Measurements from ENCODE around the gene CBFA2T3. TPM values are rescaled to one million over a fixed set of nuclear protein-coding genes. Genes with fewer than 3 reads are reported as not detected.

The CBFA2T3 gene
- total RNA-seq, 1 donor from 2014 or later, result 10.1 TPM

DNA sequence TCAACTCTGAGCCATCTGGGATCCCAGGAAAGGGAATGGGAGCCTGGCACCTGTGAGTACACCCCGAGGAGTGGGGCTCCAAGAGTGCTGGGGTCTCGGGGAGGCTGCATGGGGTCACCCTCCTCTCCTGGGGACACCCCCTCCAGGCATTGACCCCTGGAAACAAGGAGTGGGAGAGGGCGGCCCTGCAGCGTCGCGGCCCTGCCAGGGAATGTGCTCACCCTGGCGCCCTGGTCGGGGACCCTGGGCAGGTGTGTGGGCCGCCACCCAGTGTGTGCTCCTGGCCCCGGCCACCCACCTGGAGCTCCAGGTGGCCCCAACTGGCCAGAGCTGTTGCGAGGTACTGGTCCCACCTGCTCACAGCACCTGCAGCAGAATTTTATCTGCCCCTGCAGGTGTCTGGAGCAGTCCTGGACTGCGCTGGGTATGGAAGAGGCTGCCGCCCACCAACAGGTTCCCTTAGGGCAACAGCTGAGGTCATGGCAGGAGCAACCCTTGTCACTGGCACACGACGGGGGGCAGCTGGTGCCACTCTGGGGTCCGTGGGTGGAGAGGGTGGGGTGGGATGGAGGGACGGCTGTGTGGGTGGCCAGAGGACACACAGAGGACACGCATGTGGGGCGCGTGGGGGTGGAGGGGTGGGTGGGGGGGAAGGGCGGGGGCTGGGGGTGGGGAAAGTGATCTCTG lies 105.1 kb downstream of the CBFA2T3 start:
- peaks cover 4% of the 10 kb centered on the region for H3K27me3 Mint-ChIP-seq (ENCODE audit: low read depth)

DNA sequence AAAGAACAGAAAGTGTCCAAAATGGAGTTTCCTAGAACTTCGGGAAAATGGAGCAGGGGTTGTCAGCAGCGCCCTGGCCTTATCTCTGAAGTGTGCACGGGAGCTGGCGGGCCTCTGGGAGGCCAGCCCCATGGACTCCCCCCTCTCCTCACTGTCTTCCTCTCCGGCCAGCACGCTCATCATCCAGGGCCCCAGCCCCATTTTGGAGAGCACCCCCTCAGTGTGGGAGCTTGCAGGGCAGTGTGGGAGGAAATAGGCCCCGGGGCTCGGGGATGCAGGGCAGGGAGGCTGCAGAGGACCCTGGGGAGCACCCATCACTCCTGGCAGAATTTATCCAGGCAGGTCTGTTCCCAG lies 105.7 kb downstream of the CBFA2T3 start:
- Mint-ChIP-seq H3K27ac (peak overlapping the region; percentile 54), H3K4me1 (peaks cover 8% of the 10 kb centered on the region), H3K36me3 (no peaks in the 10 kb centered on the region), H3K4me3 (no peak overlapping the region), H3K9me3 (no peaks in the 10 kb centered on the region), H3K27me3 (ENCODE audit: low read depth) (peaks cover 4% of the 10 kb centered on the region)
- no peak for DNase-seq (ENCODE audit: low spot score in 2 of 2, unreplicated experiment in 2 of 2)
- no peak for TF ChIP-seq CTCF (IDR thresholded peaks at IDR 0.05; ENCODE audit: unreplicated experiment)

More for the DNA sequence above, 105.1 kb downstream of the CBFA2T3 start:
- H3K36me3 Mint-ChIP-seq, result no peaks in the 10 kb centered on the region
- no peaks in the 10 kb centered on the region for H3K9me3 Mint-ChIP-seq
- H3K4me1 Mint-ChIP-seq, result peaks cover 8% of the 10 kb centered on the region
- H3K4me3 Mint-ChIP-seq, result no peak overlapping the region
- H3K27ac Mint-ChIP-seq, result no peak overlapping the region
- no peak for DNase-seq (ENCODE audit: low spot score in 2 of 2, unreplicated experiment in 2 of 2)
- no peak for TF ChIP-seq CTCF (IDR thresholded peaks at IDR 0.05; ENCODE audit: unreplicated experiment)

DNA sequence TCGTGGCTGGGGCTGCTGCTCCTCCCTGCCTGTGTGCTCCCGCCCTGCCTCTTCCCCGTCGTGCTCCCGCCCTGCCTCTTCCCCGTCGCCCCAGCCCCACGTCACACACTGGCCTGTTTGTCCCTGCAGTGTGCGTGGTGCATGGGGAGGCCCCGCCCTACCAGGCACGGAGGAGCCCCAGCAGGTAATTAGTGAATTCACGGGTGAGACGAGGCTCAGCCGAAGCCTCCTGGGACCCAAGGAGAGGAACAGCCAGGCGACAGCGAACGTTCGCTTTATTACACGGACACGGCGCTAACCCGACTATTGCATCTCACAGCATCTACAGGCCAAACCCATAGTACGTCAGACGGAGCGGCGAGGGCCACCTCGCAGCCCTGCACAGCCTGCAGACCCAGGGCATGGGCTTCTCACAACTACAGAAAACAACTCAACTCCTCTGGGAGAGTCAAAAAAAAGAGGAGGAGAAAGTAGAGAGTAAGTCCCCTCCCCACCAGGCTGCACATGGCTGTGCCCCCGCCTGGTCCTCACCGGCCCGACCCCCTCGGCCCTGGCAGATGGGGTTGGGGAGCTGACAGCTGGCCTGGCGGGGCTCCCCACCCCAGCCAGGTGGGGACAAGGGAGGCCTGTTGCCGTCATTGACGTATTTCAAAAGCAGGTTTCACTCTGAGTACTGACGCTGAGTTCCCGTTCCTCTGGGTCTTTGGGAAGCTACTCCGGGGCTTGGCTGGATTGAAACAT lies 106.2 kb downstream of the CBFA2T3 start:
- Mint-ChIP-seq H3K27me3 (ENCODE audit: low read depth) (peaks cover 4% of the 10 kb centered on the region), H3K4me1 (peaks cover 8% of the 10 kb centered on the region), H3K4me3 (no peak overlapping the region), H3K27ac (peak overlapping the region; percentile 54), H3K36me3 (no peaks in the 10 kb centered on the region), H3K9me3 (no peaks in the 10 kb centered on the region)
- DNase-seq (ENCODE audit: low spot score in 2 of 2, unreplicated experiment in 2 of 2), result no peak
- TF ChIP-seq CTCF (IDR thresholded peaks at IDR 0.05; ENCODE audit: unreplicated experiment), result no peak

- Mint-ChIP-seq H3K4me3 (no peak overlapping the region), H3K27ac (no peak overlapping the region), H3K9me3 (no peaks in the 10 kb centered on the region), H3K27me3 (ENCODE audit: low read depth) (peaks cover 4% of the 10 kb centered on the region), H3K4me1 (peaks cover 8% of the 10 kb centered on the region), H3K36me3 (no peaks in the 10 kb centered on the region)
- no peak for DNase-seq (ENCODE audit: low spot score in 2 of 2, unreplicated experiment in 2 of 2)
- no peak for TF ChIP-seq CTCF (IDR thresholded peaks at IDR 0.05; ENCODE audit: unreplicated experiment)
Measured at GRCh38 chr16:88869673-88869980, 107.4 kb downstream of the CBFA2T3 start.

DNA sequence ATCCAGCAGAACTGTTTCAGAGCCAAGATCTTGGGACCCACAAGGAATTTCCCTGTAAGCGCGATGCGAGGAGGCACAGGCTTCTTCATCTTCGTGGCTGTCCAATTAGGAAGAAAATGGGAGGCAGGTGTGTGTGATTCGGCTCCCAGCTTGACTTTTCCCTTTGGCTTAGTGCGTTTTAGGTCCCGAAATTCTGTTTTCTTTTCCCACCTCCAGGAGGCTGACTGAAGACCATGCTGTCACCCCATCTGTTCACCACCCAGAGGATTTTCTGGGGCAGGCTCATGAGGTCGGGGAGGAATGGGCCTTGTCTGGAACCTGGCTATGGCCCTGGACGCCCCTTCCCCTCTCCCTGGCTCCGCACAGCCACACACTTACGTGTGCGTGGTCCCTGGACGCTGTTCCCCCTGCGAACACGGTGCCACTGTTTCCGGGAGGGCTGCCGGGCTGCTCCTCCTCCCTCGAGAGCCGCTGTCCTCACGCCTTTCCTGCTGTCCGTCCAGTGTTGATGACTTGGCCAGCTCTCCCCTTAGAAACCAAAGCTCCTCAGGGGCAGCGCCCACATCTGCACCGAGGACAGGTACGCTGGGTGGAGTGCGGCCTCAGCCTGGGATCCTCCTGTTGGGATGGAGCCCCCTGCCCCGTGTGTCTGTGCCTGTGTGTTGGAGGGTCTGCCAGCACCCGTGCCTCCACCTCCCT lies 107.9 kb downstream of the CBFA2T3 start:
- no peak for TF ChIP-seq CTCF (IDR thresholded peaks at IDR 0.05; ENCODE audit: unreplicated experiment)
- no peak overlapping the region for H3K4me3 Mint-ChIP-seq
- DNase-seq (ENCODE audit: low spot score in 2 of 2, unreplicated experiment in 2 of 2), result no peak
- H3K4me1 Mint-ChIP-seq, result peaks cover 8% of the 10 kb centered on the region
- H3K36me3 Mint-ChIP-seq, result no peaks in the 10 kb centered on the region
- no peak overlapping the region for H3K27ac Mint-ChIP-seq
- H3K9me3 Mint-ChIP-seq, result no peaks in the 10 kb centered on the region
- H3K27me3 Mint-ChIP-seq (ENCODE audit: low read depth), result peaks cover 4% of the 10 kb centered on the region
